Left ventricle myocardium inferior (tissue), 1 donor: ENCODE data around the gene SDF2L1. TPM values are rescaled to one million over a fixed set of nuclear protein-coding genes. Genes with fewer than 3 reads are reported as not detected.

ENCODE experiments used
- DNase-seq: peaks from one replicate; pipeline ENCODE4 v3.0.0-alpha.2; 2020
- H3K27ac ChIP-seq: fragments of 200-600 bp; replicated peaks from 2 replicates; pipeline ENCODE4 v1.8.0; 2021
- H3K27me3 ChIP-seq: fragments of 200-600 bp; 2 replicates; pipeline ENCODE4 v1.8.0; 2021; ENCODE audit warnings: low read depth
- H3K36me3 ChIP-seq: fragments of 200-600 bp; 2 replicates; pipeline ENCODE4 v1.8.0; 2021
- H3K4me1 ChIP-seq: fragments of 200-600 bp; 2 replicates; pipeline ENCODE4 v1.8.0; 2021
- H3K4me3 ChIP-seq: fragments of 200-600 bp; 2 replicates; pipeline ENCODE4 v1.8.0; 2021; ENCODE audit warnings: mild to moderate bottlenecking, moderate library complexity
- H3K9me3 ChIP-seq: fragments of 200-600 bp; replicated peaks from 2 replicates; pipeline ENCODE4 v1.8.0; 2021
- CTCF ChIP-seq: fragments of 200-600 bp; IDR thresholded peaks from 2 replicates; pipeline ENCODE4 v1.8.0; 2021; ENCODE audit warnings: antibody characterized with exemption, mild to moderate bottlenecking, borderline replicate concordance
- intact Hi-C: fragments of 100-400 bp; cut with micrococcal nuclease; formaldehyde crosslinking; loops from one replicate; pipeline ENCODE4 v1.11.0; 2022
- total RNA-seq: library from RNA; stranded (reverse); fragmentation: NEBNext Ultra II Directional; extraction: Animal tissue kit (Norgen Biotek cat#: 25700); gene quantifications from one replicate; pipeline ENCODE4 v1.2.1, GENCODE V29; 2021
- donor health status: DM: no; HTN: yes; CAD: no; lungs with severe emphysema.

The SDF2L1 gene
- total RNA-seq, 1 donor from 2014 or later: 18.3 TPM

- intact Hi-C loops: loop anchor here (10.0 kb wide), 1 partner anchor 55 kb away; no protein-coding TSS in a partner anchor
- peak; percentile 93 for DNase-seq
- peak within 1 kb of the TSS; percentile 75 for H3K27ac ChIP-seq
These were observed 12.6 kb upstream of the SDF2L1 start, which contains the start of gene YDJC for GRCh38 chr22:21629255-21630149. Gene YDJC, minus strand, starts transcription at chr22:21630022. Its CDS starts 8 bp downstream, at chr22:21630014.

GRCh38 chr22:21631025-21631424 is 11.1 kb upstream of the SDF2L1 start:
- TF ChIP-seq CTCF: no peak

More at GRCh38 chr22:21629255-21630149, 12.6 kb upstream of the SDF2L1 start, which contains the start of gene YDJC:
- H3K9me3 ChIP-seq: no peaks in the 10 kb centered on the region
- H3K27me3 ChIP-seq: no peaks in the 10 kb centered on the region
- H3K4me1 ChIP-seq: peaks cover 42% of the 10 kb centered on the region
- peak within 1 kb of the TSS; percentile 90 for H3K4me3 ChIP-seq
- H3K36me3 ChIP-seq: no peaks in the 10 kb centered on the region
- TF ChIP-seq CTCF: peak; percentile 96

GRCh38 chr22:21632237-21632895 is 9.7 kb upstream of the SDF2L1 start, which contains the start of gene CCDC116:
Gene CCDC116, plus strand, starts transcription at chr22:21632760. Its CDS starts 422 bp downstream, at chr22:21633182.
- H3K4me3 ChIP-seq: no peak within 1 kb of the TSS
- intact Hi-C loops: no loop called here
- no peaks in the 10 kb centered on the region for H3K9me3 ChIP-seq
- H3K36me3 ChIP-seq: no peaks in the 10 kb centered on the region
- H3K4me1 ChIP-seq: peaks cover 21% of the 10 kb centered on the region
- no peaks in the 10 kb centered on the region for H3K27me3 ChIP-seq
- DNase-seq: no peak
- TF ChIP-seq CTCF: no peak
- no peak within 1 kb of the TSS for H3K27ac ChIP-seq

More at GRCh38 chr22:21631025-21631424, 11.1 kb upstream of the SDF2L1 start:
- Histone ChIP-seq H3K4me3 (no peak overlapping the region), H3K4me1 (peaks cover 27% of the 10 kb centered on the region), H3K27me3 (no peaks in the 10 kb centered on the region), H3K36me3 (no peaks in the 10 kb centered on the region), H3K27ac (no peak overlapping the region), H3K9me3 (no peaks in the 10 kb centered on the region)
- intact Hi-C loops: no loop called here
- no peak for DNase-seq

- peaks cover 21% of the 10 kb centered on the region for H3K4me1 ChIP-seq
- no peak for DNase-seq
- intact Hi-C loops: no loop called here
- no peaks in the 10 kb centered on the region for H3K36me3 ChIP-seq
- no peak overlapping the region for H3K4me3 ChIP-seq
- H3K9me3 ChIP-seq: no peaks in the 10 kb centered on the region
- TF ChIP-seq CTCF: no peak
- H3K27ac ChIP-seq: no peak overlapping the region
- H3K27me3 ChIP-seq: no peaks in the 10 kb centered on the region
These were observed 9.2 kb upstream of the SDF2L1 start for GRCh38 chr22:21632931-21633330.

DNA sequence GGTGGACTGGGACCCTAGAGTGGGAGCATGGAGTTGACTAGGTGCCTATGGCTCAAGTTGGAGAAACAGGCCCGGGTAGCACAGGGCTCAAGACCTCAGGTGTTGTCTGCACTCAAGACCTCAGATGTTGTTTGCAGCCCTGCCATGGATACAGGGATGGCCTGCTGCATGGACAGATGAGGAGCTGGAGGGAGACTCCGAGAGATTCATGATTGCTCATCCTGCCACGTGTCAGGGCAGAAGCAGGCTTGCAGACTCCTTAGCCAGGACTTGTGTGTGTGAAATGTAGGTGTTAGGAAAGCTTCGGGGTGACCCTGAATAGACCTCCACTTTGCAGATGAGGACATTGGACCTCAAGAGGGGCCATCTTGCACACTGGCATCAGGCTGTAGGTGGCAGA is 8.6 kb upstream of the SDF2L1 start:
- H3K27ac ChIP-seq: no peak overlapping the region
- intact Hi-C loops: no loop called here
- peaks cover 20% of the 10 kb centered on the region for H3K4me1 ChIP-seq
- H3K9me3 ChIP-seq: no peaks in the 10 kb centered on the region
- DNase-seq: no peak
- H3K4me3 ChIP-seq: no peak overlapping the region
- H3K36me3 ChIP-seq: no peaks in the 10 kb centered on the region
- H3K27me3 ChIP-seq: no peaks in the 10 kb centered on the region
- no peak for TF ChIP-seq CTCF
